Measurements from ENCODE around the gene FCHSD2. TPM values are rescaled to one million over a fixed set of nuclear protein-coding genes. Genes with fewer than 3 reads are reported as not detected.
"Not testable (repeated sequence)": the region's sequence is repeated elsewhere in the genome, so short reads cannot be mapped to it uniquely, and the experiment has no call there.

The FCHSD2 gene
- total and polyA plus RNA-seq, 3 experiments from 2014 or later, result 21.2 to 28.3 (median 28.0) TPM

DNA sequence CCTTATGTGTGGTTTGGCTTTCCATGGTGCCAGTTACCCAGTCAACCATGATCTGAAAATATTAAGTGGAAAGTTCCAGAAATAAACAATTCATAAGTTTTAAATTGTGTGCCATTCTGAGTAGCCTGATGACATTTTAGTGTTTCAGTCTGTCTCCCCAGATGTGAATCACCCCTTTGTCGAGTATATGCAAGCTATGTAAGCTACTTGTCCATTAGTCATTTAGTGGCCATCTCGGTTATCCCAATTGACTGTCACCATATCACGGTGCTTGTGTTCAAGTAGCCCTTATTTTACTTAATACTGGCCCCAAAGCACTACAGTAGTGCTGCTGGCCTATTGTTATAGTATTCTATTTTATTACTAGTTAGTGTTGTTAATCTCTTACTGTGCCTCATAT, 283.0 kb downstream of the FCHSD2 start:
- ChIA-PET POLR2A (no interaction called here), CTCF (no interaction called here)
- no peak overlapping the region for H3K27ac ChIP-seq (ENCODE audit: low read depth, low read length)
- H3K4me1 Mint-ChIP-seq, result no peaks in the 10 kb centered on the region
- no peaks in the 10 kb centered on the region for H3K36me3 ChIP-seq (ENCODE audit: insufficient read depth, low read length)
- no peaks in the 10 kb centered on the region for H3K27me3 Mint-ChIP-seq
- no peak overlapping the region for H3K4me3 Mint-ChIP-seq
- no peak overlapping the region for H3K4me3 ChIP-seq (ENCODE audit: low read length)
- no peaks in the 10 kb centered on the region for H3K9me3 ChIP-seq (ENCODE audit: low read length)
- H3K27ac Mint-ChIP-seq, result no peak overlapping the region
- DNase-seq, result no peak
- H3K27me3 ChIP-seq (ENCODE audit: insufficient read depth, low read length, poor library complexity, severe bottlenecking), result no peaks in the 10 kb centered on the region
- H3K9me3 Mint-ChIP-seq, result no peaks in the 10 kb centered on the region
- H3K36me3 Mint-ChIP-seq, result peaks cover 6 to 30% (median 16%) of the 10 kb centered on the region in 3 donors
- no peaks in the 10 kb centered on the region for H3K4me1 ChIP-seq (ENCODE audit: insufficient read depth, low read length)

DNA sequence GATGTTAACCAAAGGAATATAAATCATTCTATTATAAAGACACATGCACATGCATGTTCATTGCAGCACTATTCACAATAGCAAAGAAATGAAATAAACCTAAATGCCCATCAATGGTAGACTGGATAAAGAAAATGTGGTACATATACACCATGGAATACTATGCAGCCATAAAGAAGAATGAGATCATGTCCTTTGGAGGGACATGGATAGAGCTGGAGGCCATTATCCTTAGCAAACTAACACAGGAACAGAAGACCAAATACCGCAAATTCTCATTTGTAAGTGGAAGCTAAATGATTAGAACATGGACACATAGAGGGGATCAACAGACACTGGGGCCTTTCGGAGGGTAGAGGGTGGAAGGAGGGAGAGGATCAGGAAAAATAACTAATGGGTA, 283.9 kb downstream of the FCHSD2 start:
- H3K36me3 ChIP-seq (ENCODE audit: insufficient read depth, low read length); H3K27ac Mint-ChIP-seq; H3K4me3 ChIP-seq (ENCODE audit: low read length); CTCF ChIA-PET; H3K9me3 Mint-ChIP-seq; H3K4me1 Mint-ChIP-seq; H3K9me3 ChIP-seq (ENCODE audit: low read length); H3K27ac ChIP-seq (ENCODE audit: low read depth, low read length); H3K27me3 Mint-ChIP-seq; POLR2A ChIA-PET; H3K27me3 ChIP-seq (ENCODE audit: insufficient read depth, low read length, poor library complexity, severe bottlenecking); H3K4me1 ChIP-seq (ENCODE audit: insufficient read depth, low read length); DNase-seq; H3K4me3 Mint-ChIP-seq: not testable (repeated sequence)
- H3K36me3 Mint-ChIP-seq, result peaks cover 6 to 28% (median 16%) of the 10 kb centered on the region in 3 donors

DNA sequence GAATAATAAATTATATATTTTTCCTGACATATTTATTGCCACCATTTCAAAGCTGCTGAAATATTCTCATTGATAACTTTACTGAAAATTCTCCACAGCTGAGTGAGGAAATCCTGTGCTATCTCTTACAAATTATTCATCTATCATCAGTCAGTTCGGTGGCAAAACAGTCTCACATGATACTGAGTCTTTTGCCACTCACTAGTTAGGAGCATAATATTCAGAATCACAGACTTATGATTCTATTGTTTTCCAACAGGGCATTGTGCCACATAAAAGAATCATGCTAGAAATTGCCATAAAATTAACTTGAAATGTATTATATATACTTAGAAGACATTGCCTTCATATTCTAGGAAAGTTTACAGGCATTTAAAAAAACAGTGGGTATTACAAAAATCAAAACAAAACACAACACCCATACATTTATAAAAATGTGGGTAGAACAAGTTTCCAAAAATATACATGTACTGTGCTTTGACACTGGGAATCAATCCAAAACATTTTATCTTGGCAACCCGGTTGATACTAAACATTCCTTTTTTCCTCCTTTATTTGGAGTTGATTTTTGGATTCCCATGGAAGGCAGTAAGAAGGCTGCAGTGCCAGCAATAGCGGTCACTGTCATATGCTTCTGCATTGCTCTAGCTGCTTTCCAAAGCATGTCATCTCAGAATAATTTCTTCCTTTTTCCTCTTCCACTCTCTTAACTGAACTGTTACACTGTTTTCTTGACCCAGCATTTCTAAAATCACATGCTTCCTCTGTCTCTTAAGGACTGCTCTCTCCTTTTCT, 285.4 kb downstream of the FCHSD2 start:
- no peaks in the 10 kb centered on the region for H3K27me3 ChIP-seq (ENCODE audit: insufficient read depth, low read length, poor library complexity, severe bottlenecking)
- no peaks in the 10 kb centered on the region for H3K4me1 ChIP-seq (ENCODE audit: insufficient read depth, low read length)
- H3K27me3 Mint-ChIP-seq, result no peaks in the 10 kb centered on the region
- CTCF ChIA-PET, result no interaction called here
- H3K4me3 ChIP-seq (ENCODE audit: low read length), result no peak overlapping the region
- H3K4me1 Mint-ChIP-seq, result peaks cover 0 to 5% (median 0%) of the 10 kb centered on the region in 3 donors
- H3K27ac Mint-ChIP-seq, result no peak overlapping the region
- POLR2A ChIA-PET, result no interaction called here
- no peaks in the 10 kb centered on the region for H3K36me3 ChIP-seq (ENCODE audit: insufficient read depth, low read length)
- no peak for DNase-seq
- peaks cover 6 to 30% (median 16%) of the 10 kb centered on the region in 3 donors for H3K36me3 Mint-ChIP-seq
- H3K27ac ChIP-seq (ENCODE audit: low read depth, low read length), result no peak overlapping the region
- H3K9me3 Mint-ChIP-seq, result no peaks in the 10 kb centered on the region
- H3K9me3 ChIP-seq (ENCODE audit: low read length), result no peaks in the 10 kb centered on the region
- no peak overlapping the region for H3K4me3 Mint-ChIP-seq

DNA sequence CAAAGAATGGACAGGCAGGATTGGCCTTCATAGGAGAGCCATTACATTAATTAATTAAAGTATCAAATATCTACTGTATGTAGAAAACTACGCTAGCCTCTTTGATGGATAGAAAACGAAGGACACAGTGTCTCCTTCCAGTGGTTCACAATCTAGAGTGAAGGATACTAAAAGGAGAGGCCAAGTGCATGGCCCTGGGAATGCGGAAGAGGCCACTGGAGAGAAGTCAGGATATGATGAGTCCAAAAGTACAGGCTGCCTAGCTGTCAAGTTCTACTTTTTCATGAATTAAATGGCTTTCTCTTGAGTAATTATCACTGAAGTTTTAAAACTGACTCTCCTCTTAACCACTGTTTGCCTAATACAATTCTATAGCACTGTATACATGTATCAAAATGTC, 286.1 kb downstream of the FCHSD2 start:
- no peak for DNase-seq
- Mint-ChIP-seq H3K27me3 (no peaks in the 10 kb centered on the region), H3K36me3 (peaks cover 6 to 29% (median 16%) of the 10 kb centered on the region in 3 donors), H3K4me3 (no peak overlapping the region), H3K27ac (no peak overlapping the region), H3K9me3 (no peaks in the 10 kb centered on the region), H3K4me1 (peaks cover 0 to 7% (median 0%) of the 10 kb centered on the region in 3 donors)
- no peaks in the 10 kb centered on the region for H3K4me1 ChIP-seq (ENCODE audit: insufficient read depth, low read length)
- no peak overlapping the region for H3K27ac ChIP-seq (ENCODE audit: low read depth, low read length)
- H3K9me3 ChIP-seq (ENCODE audit: low read length), result no peaks in the 10 kb centered on the region
- ChIA-PET POLR2A (no interaction called here), CTCF (no interaction called here)
- H3K4me3 ChIP-seq (ENCODE audit: low read length), result no peak overlapping the region
- no peaks in the 10 kb centered on the region for H3K36me3 ChIP-seq (ENCODE audit: insufficient read depth, low read length)
- no peaks in the 10 kb centered on the region for H3K27me3 ChIP-seq (ENCODE audit: insufficient read depth, low read length, poor library complexity, severe bottlenecking)

DNA sequence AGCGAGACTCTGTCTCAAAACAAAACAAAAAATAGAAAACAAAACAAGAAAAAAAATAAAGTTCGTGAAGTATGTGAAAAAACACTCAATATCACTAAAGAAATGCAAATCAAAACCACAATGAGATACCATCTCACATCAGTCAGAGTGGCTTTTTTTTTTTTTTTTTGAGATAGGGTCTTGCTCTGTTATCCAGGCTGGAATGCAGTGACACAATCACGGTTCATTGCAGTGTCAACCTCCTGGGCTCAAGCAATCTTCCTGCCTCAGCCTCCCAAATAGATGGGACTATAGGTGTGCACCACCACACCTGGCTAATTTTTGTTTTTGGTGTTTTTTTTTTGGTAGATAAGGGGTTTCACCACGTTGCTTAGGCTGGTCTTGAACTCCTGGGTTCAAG, 290.4 kb downstream of the FCHSD2 start:
- H3K36me3 Mint-ChIP-seq, result peaks cover 0 to 24% (median 4%) of the 10 kb centered on the region in 3 donors
- no peaks in the 10 kb centered on the region for H3K4me1 ChIP-seq (ENCODE audit: insufficient read depth, low read length)
- no peak overlapping the region for H3K4me3 ChIP-seq (ENCODE audit: low read length)
- H3K27ac ChIP-seq (ENCODE audit: low read depth, low read length), result no peak overlapping the region
- H3K27me3 ChIP-seq (ENCODE audit: insufficient read depth, low read length, poor library complexity, severe bottlenecking), result no peaks in the 10 kb centered on the region
- POLR2A ChIA-PET, result no interaction called here
- H3K9me3 ChIP-seq (ENCODE audit: low read length), result no peaks in the 10 kb centered on the region
- CTCF ChIA-PET, result no interaction called here
- H3K27ac Mint-ChIP-seq, result peak overlapping the region in 1 of 8 donors; percentile 16
- no peaks in the 10 kb centered on the region for H3K27me3 Mint-ChIP-seq
- no peak overlapping the region for H3K4me3 Mint-ChIP-seq
- H3K9me3 Mint-ChIP-seq, result no peaks in the 10 kb centered on the region
- peaks cover 5 to 12% (median 7%) of the 10 kb centered on the region in 3 donors for H3K4me1 Mint-ChIP-seq
- DNase-seq, result no peak
- peaks cover 6% of the 10 kb centered on the region for H3K36me3 ChIP-seq (ENCODE audit: insufficient read depth, low read length)

DNA sequence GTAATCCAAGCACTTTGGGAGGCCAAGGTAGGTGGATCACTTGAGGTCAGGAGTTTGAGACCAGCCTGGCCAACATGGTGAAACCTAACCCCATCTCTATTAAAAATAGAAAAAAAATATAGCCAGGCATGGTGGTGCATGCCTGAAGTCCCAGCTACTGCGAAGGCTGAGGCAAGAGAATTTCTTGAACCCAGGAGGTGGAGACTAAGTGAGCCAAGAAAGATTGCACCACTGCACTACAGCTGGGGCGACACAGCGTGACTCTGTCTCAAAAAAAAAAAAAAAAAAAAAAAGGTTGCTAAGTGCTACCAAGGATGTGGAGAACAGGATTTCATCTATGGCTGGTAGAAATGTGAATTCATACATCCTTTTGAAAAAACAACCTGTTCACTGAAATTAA, 291.3 kb downstream of the FCHSD2 start:
- Histone ChIP-seq H3K27me3 (ENCODE audit: insufficient read depth, low read length, poor library complexity, severe bottlenecking) (no peaks in the 10 kb centered on the region), H3K27ac (ENCODE audit: low read depth, low read length) (no peak overlapping the region), H3K9me3 (ENCODE audit: low read length) (no peaks in the 10 kb centered on the region), H3K36me3 (ENCODE audit: insufficient read depth, low read length) (peaks cover 6% of the 10 kb centered on the region), H3K4me3 (ENCODE audit: low read length) (no peak overlapping the region), H3K4me1 (ENCODE audit: insufficient read depth, low read length) (no peaks in the 10 kb centered on the region)
- Mint-ChIP-seq H3K4me3 (no peak overlapping the region), H3K27me3 (no peaks in the 10 kb centered on the region), H3K36me3 (peaks cover 0 to 27% (median 5%) of the 10 kb centered on the region in 3 donors), H3K4me1 (peaks cover 5 to 12% (median 7%) of the 10 kb centered on the region in 3 donors), H3K9me3 (no peaks in the 10 kb centered on the region), H3K27ac (no peak overlapping the region)
- POLR2A ChIA-PET, result no interaction called here
- CTCF ChIA-PET, result interaction anchor here (2.2 kb wide), 1 partner anchor 126 kb away, joined by 7 read pairs; no protein-coding TSS in a partner anchor
- DNase-seq, result no peak

DNA sequence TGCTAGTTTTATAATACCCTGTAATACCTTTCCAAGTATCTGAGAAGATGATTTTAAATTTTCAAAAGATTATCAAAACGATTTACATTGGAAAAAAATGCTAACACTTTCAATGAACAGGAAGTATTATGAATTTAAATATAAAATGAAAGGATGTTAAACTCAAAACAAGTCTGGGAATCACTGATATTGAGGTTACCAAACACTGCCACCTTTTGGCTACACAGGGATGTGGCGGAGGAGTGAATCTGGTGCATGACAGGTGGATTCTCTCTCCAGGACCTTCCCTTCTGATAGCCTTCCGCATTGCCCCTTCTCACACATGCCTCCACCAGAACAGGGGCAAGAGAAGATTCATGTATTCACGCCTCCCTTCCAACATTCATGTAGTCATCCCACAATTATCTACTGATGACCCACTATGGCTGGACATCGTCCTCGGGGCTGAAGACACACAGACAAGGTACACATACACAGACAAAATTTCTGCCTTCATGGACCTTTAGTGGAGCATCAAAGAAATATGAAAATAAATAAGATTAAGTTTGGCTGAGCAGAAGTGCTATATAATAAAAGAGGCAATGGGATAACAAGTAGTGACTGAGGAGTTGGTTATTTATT, 293.2 kb downstream of the FCHSD2 start:
- peak overlapping the region in 1 of 8 donors; percentile 58 for H3K27ac Mint-ChIP-seq
- peaks cover 5 to 12% (median 7%) of the 10 kb centered on the region in 3 donors for H3K4me1 Mint-ChIP-seq
- no peaks in the 10 kb centered on the region for H3K9me3 Mint-ChIP-seq
- H3K4me3 ChIP-seq (ENCODE audit: low read length), result no peak overlapping the region
- H3K27me3 Mint-ChIP-seq, result no peaks in the 10 kb centered on the region
- H3K4me1 ChIP-seq (ENCODE audit: insufficient read depth, low read length), result no peaks in the 10 kb centered on the region
- DNase-seq, result peak in 3 of 5 donors; percentile 34 to 61 (median 34)
- H3K36me3 ChIP-seq (ENCODE audit: insufficient read depth, low read length), result peaks cover 6% of the 10 kb centered on the region
- no peaks in the 10 kb centered on the region for H3K9me3 ChIP-seq (ENCODE audit: low read length)
- H3K27me3 ChIP-seq (ENCODE audit: insufficient read depth, low read length, poor library complexity, severe bottlenecking), result no peaks in the 10 kb centered on the region
- ChIA-PET POLR2A (no interaction called here), CTCF (interaction anchor here (1.2 to 2.2 kb wide), 4 partner anchors 18 to 335 kb away, joined by 3 to 7 read pairs (median 3); no protein-coding TSS in a partner anchor)
- no peak overlapping the region for H3K4me3 Mint-ChIP-seq
- H3K36me3 Mint-ChIP-seq, result peaks cover 0 to 37% (median 7%) of the 10 kb centered on the region in 3 donors
- H3K27ac ChIP-seq (ENCODE audit: low read depth, low read length), result no peak overlapping the region

DNA sequence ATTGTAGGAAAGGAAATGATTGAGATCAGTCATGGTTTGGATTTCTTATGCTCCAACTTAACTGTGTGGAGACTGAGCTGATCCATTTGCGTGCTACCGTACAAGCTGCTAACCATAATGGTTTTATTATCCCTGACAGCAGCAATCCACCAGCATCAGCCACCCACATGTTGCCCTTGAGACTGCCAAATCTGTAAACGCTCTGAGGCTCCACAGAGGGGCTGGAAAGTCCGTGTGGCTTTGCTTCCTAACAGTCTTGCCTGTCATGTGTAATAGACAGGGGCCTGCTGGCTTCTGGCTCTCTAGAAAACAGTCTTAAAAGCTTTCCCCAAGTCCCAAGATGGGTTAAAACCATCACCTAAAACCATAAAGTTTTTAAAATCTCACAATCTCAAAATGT, 297.8 kb downstream of the FCHSD2 start:
- no peak for DNase-seq
- H3K9me3 ChIP-seq (ENCODE audit: low read length), result no peaks in the 10 kb centered on the region
- H3K27me3 ChIP-seq (ENCODE audit: insufficient read depth, low read length, poor library complexity, severe bottlenecking), result no peaks in the 10 kb centered on the region
- peaks cover 3 to 8% (median 7%) of the 10 kb centered on the region in 3 donors for H3K4me1 Mint-ChIP-seq
- no peaks in the 10 kb centered on the region for H3K4me1 ChIP-seq (ENCODE audit: insufficient read depth, low read length)
- no peaks in the 10 kb centered on the region for H3K27me3 Mint-ChIP-seq
- no peak overlapping the region for H3K4me3 Mint-ChIP-seq
- no peak overlapping the region for H3K27ac ChIP-seq (ENCODE audit: low read depth, low read length)
- ChIA-PET POLR2A (no interaction called here), CTCF (interaction anchor here (1.1 kb wide), 1 partner anchor 333 kb away, joined by 4 read pairs; no protein-coding TSS in a partner anchor)
- H3K4me3 ChIP-seq (ENCODE audit: low read length), result no peak overlapping the region
- peaks cover 22% of the 10 kb centered on the region for H3K36me3 ChIP-seq (ENCODE audit: insufficient read depth, low read length)
- H3K9me3 Mint-ChIP-seq, result no peaks in the 10 kb centered on the region
- peak overlapping the region in 2 of 8 donors; percentile 17 for H3K27ac Mint-ChIP-seq
- peaks cover 4 to 71% (median 16%) of the 10 kb centered on the region in 3 donors for H3K36me3 Mint-ChIP-seq

Data from CD8-positive, alpha-beta memory T cell (primary cell).